CD4-positive, alpha-beta T cell treated with Interleukin-15 for 4 hours (primary cell): ENCODE data around the gene ZP1.
A peak's percentile ranks its signal among the peaks of the same experiment; 100 is the strongest.
"Not testable (repeated sequence)": the region's sequence is repeated elsewhere in the genome, so short reads cannot be mapped to it uniquely, and the experiment has no call there.

Experiments
- DNase-seq: peaks from one replicate; pipeline ENCODE4 v3.0.0-alpha.2; 2020; ENCODE audit warnings: low spot score

Gene ZP1

GRCh38 chr11:60878245-60879101 lies 11.1 kb downstream of the ZP1 start:
- DNase-seq: no peak

- no peak for DNase-seq
Observed at GRCh38 chr11:60879104-60879503, 11.8 kb downstream of the ZP1 start.

- DNase-seq: no peak
Observed at GRCh38 chr11:60879971-60880588, 12.7 kb downstream of the ZP1 start.

- DNase-seq: no peak
Observed at GRCh38 chr11:60880643-60881282, 13.4 kb downstream of the ZP1 start.

- peak; percentile 38 for DNase-seq
Observed at GRCh38 chr11:60887556-60887955, 20.2 kb downstream of the ZP1 start.

GRCh38 chr11:60889869-60890311 lies 22.5 kb downstream of the ZP1 start:
- no peak for DNase-seq

GRCh38 chr11:60890696-60891095 lies 23.4 kb downstream of the ZP1 start:
- no peak for DNase-seq

GRCh38 chr11:60891103-60891741 lies 23.9 kb downstream of the ZP1 start:
- no peak for DNase-seq

- no peak for DNase-seq
Observed at GRCh38 chr11:60895687-60896086, 28.3 kb downstream of the ZP1 start.

- no peak for DNase-seq
Observed at GRCh38 chr11:60897496-60897895, 30.2 kb downstream of the ZP1 start.

- DNase-seq: peak; percentile 56
Observed at GRCh38 chr11:60899046-60899936, 31.9 kb downstream of the ZP1 start.

- DNase-seq: no peak
Observed at GRCh38 chr11:60899977-60900376, 32.6 kb downstream of the ZP1 start.

- no peak for DNase-seq
Observed at GRCh38 chr11:60900673-60901404, 33.5 kb downstream of the ZP1 start.

GRCh38 chr11:60902625-60903024 lies 35.3 kb downstream of the ZP1 start:
- no peak for DNase-seq

GRCh38 chr11:60905047-60905446 lies 37.7 kb downstream of the ZP1 start:
- DNase-seq: no peak

GRCh38 chr11:60905551-60906113 lies 38.3 kb downstream of the ZP1 start:
- DNase-seq: peak; percentile 25

GRCh38 chr11:60906132-60906972 lies 39.0 kb downstream of the ZP1 start, which contains the start of gene PRPF19:
Gene PRPF19, minus strand, starts transcription at chr11:60906585. Its CDS starts 203 bp downstream, at chr11:60906382.
- peak; percentile 100 for DNase-seq

- DNase-seq: no peak
Observed at GRCh38 chr11:60908803-60909202, 41.5 kb downstream of the ZP1 start.

- not testable (repeated sequence) for DNase-seq
Observed at GRCh38 chr11:60909680-60910280, 42.4 kb downstream of the ZP1 start.
